ENCODE results near the gene MAMLD1.

MAMLD1 gene, protein sequence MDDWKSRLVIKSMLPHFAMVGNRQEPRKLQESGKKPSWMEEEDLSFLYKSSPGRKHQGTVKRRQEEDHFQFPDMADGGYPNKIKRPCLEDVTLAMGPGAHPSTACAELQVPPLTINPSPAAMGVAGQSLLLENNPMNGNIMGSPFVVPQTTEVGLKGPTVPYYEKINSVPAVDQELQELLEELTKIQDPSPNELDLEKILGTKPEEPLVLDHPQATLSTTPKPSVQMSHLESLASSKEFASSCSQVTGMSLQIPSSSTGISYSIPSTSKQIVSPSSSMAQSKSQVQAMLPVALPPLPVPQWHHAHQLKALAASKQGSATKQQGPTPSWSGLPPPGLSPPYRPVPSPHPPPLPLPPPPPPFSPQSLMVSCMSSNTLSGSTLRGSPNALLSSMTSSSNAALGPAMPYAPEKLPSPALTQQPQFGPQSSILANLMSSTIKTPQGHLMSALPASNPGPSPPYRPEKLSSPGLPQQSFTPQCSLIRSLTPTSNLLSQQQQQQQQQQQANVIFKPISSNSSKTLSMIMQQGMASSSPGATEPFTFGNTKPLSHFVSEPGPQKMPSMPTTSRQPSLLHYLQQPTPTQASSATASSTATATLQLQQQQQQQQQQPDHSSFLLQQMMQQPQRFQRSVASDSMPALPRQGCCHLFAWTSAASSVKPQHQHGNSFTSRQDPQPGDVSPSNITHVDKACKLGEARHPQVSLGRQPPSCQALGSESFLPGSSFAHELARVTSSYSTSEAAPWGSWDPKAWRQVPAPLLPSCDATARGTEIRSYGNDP

DNA sequence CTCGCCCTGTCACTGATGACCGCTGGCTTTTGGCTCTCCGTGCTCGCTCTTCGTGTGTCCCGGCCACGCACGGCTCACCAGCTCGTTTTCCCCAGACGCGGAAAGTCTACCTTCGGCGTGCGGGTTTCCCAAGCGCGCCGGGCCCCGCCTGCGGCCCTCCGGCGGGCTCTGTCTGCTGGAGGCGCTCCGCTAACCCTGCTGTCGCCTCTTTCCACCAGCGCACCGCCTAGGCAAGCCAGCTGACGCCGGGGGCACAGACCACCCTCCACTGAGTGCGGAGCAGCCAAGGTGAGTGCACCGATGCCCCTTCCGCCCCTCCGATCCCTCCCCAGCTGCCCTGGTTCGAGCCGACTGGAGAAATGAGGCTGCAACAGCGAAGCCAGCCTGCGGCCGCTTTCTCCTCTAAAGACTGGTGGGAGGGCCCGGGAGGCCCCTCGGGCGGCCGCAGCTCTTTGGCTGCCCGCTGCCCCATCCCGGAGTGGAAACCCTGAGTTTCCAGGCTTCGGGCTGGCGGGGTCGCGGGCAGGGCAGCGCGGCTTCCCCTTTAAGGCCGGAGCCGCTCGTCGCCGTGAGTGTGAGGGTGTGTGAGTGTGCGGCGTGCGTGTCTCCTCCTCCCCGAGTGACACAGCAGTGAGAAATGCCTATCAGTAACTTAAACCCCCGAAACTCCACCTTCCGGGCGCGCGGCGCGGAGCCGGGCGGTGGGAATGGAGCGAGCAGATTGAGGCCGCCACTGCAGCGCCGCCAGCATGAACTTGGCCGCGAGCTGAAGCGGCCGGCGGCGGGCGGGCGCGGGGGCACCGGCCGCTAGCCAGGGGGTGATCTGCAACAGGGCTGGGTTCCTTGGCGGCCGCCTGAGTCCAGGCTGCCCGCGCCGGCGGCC, at the start of gene MAMLD1:
Gene MAMLD1, plus strand, starts transcription at position 719 of the 883 bp plus-strand sequence. CDS start 82,200 bp downstream, outside the sequence.
- Histone ChIP-seq H3K4me1 (ENCODE audit: control insufficient read depth, insufficient read depth, low read length, unreplicated experiment) (peaks cover 7% of the 10 kb centered on the region), H3K36me3 (ENCODE audit: insufficient read depth, low read length) (no peaks in the 10 kb centered on the region), H3K27me3 (ENCODE audit: insufficient read depth, low read length) (peaks cover 3% of the 10 kb centered on the region; the same call in 1 of the 2 replicates), H3K27ac (ENCODE audit: low read depth, low read length) (peak within 1 kb of the TSS; percentile 56; the same call in 1 of the 2 replicates), H3K79me2 (ENCODE audit: control insufficient read depth, insufficient read depth, low read length, unreplicated experiment) (peaks cover 15% of the 10 kb centered on the region), H2AFZ (ENCODE audit: low read length, unreplicated experiment) (peak within 1 kb of the TSS; percentile 75), H3K4me3 (ENCODE audit: low read depth, low read length) (peak within 1 kb of the TSS; percentile 87)

DNA sequence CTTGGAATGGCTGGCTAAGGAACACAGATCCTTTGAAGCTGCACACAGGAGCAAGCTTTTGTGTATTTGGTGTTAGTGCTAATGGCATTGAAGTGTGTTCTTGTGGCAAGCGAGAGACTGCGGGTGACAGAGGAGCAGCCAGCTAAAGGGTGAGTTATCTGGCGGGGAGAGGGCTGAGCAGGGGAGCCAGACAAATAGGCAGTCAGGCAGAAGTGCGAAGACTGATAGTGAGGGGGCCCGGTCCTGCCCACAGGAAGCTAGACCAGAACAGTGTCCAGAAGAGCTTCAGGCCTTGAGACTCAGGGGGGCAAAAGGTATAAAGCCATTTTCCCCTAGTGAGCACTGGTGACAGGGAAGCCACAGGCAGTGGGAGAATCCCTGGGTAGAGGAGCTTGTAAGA, 49.6 kb upstream of the MAMLD1 start:
- Histone ChIP-seq H3K4me3 (ENCODE audit: low read depth, low read length) (no peak overlapping the region), H3K27me3 (ENCODE audit: insufficient read depth, low read length) (no peaks in the 10 kb centered on the region), H3K4me1 (ENCODE audit: control insufficient read depth, insufficient read depth, low read length, unreplicated experiment) (no peaks in the 10 kb centered on the region), H3K36me3 (ENCODE audit: insufficient read depth, low read length) (no peaks in the 10 kb centered on the region), H2AFZ (ENCODE audit: low read length, unreplicated experiment) (no peak overlapping the region), H3K27ac (ENCODE audit: low read depth, low read length) (no peak overlapping the region), H3K79me2 (ENCODE audit: control insufficient read depth, insufficient read depth, low read length, unreplicated experiment) (no peaks in the 10 kb centered on the region)

DNA sequence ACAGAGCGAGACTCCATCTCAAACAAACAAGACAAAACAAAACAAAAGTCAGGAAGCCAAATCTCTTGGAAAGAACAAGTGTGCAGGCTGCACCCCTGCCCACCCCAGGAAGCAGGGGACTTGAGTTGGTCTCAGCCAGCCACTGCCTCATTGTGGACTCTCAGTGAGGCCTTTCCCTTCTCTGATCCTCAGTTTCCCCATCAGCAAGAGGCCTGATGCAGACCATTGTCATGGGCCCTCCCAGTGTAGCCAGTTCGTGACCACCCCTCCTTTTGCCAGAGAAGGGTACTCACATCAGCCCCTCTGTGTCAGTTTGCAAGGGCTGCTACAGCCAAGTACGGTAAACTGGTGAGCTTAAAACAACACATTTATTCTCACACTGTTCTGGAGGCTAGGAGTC, 48.9 kb upstream of the MAMLD1 start:
- Histone ChIP-seq H2AFZ (ENCODE audit: low read length, unreplicated experiment) (no peak overlapping the region), H3K4me3 (ENCODE audit: low read depth, low read length) (no peak overlapping the region), H3K36me3 (ENCODE audit: insufficient read depth, low read length) (no peaks in the 10 kb centered on the region), H3K27ac (ENCODE audit: low read depth, low read length) (no peak overlapping the region), H3K4me1 (ENCODE audit: control insufficient read depth, insufficient read depth, low read length, unreplicated experiment) (no peaks in the 10 kb centered on the region), H3K79me2 (ENCODE audit: control insufficient read depth, insufficient read depth, low read length, unreplicated experiment) (no peaks in the 10 kb centered on the region), H3K27me3 (ENCODE audit: insufficient read depth, low read length) (no peaks in the 10 kb centered on the region)

DNA sequence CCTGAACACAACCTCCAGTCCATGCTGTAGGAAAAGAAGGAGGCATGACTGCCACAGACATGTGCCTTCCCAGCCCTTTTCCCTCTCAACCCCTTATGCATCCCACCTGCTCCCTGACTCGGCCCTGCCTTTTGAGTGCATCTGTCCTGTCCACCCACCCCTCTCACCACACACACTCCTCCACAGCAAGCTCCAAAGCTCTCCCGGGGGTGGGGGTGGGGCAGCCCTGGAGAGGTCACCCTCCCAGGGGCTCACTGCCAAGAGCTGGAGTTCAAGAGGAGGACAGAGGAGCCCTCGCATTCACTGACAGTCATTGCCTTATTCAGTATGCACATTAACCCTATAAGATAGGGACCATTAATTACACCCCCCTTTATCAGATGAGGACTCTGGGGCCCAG, 46.6 kb upstream of the MAMLD1 start:
- Histone ChIP-seq H2AFZ (ENCODE audit: low read length, unreplicated experiment) (no peak overlapping the region), H3K27me3 (ENCODE audit: insufficient read depth, low read length) (no peaks in the 10 kb centered on the region), H3K4me3 (ENCODE audit: low read depth, low read length) (no peak overlapping the region), H3K79me2 (ENCODE audit: control insufficient read depth, insufficient read depth, low read length, unreplicated experiment) (no peaks in the 10 kb centered on the region), H3K27ac (ENCODE audit: low read depth, low read length) (no peak overlapping the region), H3K36me3 (ENCODE audit: insufficient read depth, low read length) (no peaks in the 10 kb centered on the region), H3K4me1 (ENCODE audit: control insufficient read depth, insufficient read depth, low read length, unreplicated experiment) (no peaks in the 10 kb centered on the region)

DNA sequence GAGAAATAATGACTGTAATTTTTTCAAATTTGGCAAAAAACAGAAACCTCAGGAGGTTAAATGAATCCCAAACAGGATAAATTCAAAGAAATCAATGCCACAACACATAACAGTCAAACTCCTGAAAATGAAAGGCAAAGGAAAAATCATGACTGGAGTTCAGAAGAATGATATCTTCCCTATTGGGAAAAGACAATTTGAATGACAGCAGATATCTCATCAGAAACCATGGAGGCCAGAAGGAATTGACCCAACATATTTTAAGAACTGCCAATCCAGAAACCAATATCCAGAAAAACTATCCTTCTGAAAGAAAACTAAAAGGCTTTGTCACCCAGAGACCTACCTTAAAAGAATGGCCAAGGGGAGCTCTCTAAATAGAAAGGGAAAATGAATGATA, 40.1 kb upstream of the MAMLD1 start:
- Histone ChIP-seq H3K4me3 (ENCODE audit: low read depth, low read length) (no peak overlapping the region), H3K27ac (ENCODE audit: low read depth, low read length) (no peak overlapping the region), H2AFZ (ENCODE audit: low read length, unreplicated experiment) (no peak overlapping the region), H3K27me3 (ENCODE audit: insufficient read depth, low read length) (no peaks in the 10 kb centered on the region), H3K4me1 (ENCODE audit: control insufficient read depth, insufficient read depth, low read length, unreplicated experiment) (peaks cover 22% of the 10 kb centered on the region), H3K79me2 (ENCODE audit: control insufficient read depth, insufficient read depth, low read length, unreplicated experiment) (no peaks in the 10 kb centered on the region), H3K36me3 (ENCODE audit: insufficient read depth, low read length) (no peaks in the 10 kb centered on the region)

DNA sequence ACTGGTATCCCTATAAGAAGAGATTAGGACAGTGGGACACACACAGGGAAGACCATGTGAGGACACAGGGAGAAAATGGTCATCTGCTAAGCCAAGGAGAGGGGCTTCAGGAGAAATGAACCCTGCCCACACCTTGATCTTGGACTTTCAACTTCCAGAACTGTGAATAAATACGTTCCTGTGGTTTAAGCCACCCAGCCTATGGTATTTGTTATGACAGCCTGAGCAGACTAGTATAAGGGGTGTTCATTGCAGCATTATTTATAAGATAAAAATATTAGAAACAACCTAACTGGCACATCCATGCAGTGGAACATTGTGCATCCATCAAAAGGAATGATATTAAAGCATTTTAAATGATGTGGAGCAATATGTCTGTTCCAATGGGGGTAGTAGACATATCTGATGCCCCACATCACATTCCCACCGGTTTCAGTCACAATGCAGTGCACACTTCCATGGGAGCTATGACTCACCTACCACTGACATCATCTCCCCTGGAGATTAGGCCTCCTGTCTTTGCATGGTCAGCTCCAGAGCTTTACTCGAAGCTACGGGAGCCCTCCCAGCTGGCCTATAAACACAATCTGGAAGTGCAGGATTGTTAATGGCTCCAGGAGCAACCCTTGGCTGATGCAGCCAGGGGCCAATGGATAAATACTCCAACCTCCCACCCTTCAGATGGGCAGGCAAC, 38.9 kb upstream of the MAMLD1 start:
- Histone ChIP-seq H3K27ac (ENCODE audit: low read depth, low read length) (no peak overlapping the region; the same call in 1 of the 2 replicates), H3K4me3 (ENCODE audit: low read depth, low read length) (no peak overlapping the region), H2AFZ (ENCODE audit: low read length, unreplicated experiment) (no peak overlapping the region)

DNA sequence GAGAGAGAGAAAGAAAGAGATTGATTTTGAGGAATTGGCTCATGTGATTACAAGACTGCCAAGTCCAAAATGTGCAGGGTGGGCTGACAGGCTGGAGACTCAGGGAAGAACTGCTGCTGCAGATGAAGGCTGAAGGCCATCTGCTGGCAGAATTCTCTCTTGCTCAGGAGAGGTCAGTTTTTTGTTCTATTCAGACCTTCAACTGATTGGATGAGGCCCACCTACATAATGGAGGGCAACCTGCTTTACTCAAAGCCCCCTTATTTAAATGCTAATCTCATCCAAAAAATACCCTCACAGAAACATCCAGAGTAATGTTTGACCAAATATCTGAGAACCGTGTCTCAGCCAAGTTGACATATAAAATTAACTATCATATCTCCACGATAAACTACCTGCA, 38.2 kb upstream of the MAMLD1 start:
- H3K79me2 ChIP-seq (ENCODE audit: control insufficient read depth, insufficient read depth, low read length, unreplicated experiment): no peaks in the 10 kb centered on the region
- no peak overlapping the region for H2AFZ ChIP-seq (ENCODE audit: low read length, unreplicated experiment)
- H3K4me3 ChIP-seq (ENCODE audit: low read depth, low read length): no peak overlapping the region
- no peaks in the 10 kb centered on the region for H3K36me3 ChIP-seq (ENCODE audit: insufficient read depth, low read length)
- no peaks in the 10 kb centered on the region for H3K27me3 ChIP-seq (ENCODE audit: insufficient read depth, low read length)
- H3K27ac ChIP-seq (ENCODE audit: low read depth, low read length): no peak overlapping the region
- H3K4me1 ChIP-seq (ENCODE audit: control insufficient read depth, insufficient read depth, low read length, unreplicated experiment): peaks cover 22% of the 10 kb centered on the region

More for the DNA sequence above, 38.9 kb upstream of the MAMLD1 start:
- no peaks in the 10 kb centered on the region for H3K27me3 ChIP-seq (ENCODE audit: insufficient read depth, low read length)
- no peaks in the 10 kb centered on the region for H3K36me3 ChIP-seq (ENCODE audit: insufficient read depth, low read length)
- no peaks in the 10 kb centered on the region for H3K79me2 ChIP-seq (ENCODE audit: control insufficient read depth, insufficient read depth, low read length, unreplicated experiment)
- peaks cover 22% of the 10 kb centered on the region for H3K4me1 ChIP-seq (ENCODE audit: control insufficient read depth, insufficient read depth, low read length, unreplicated experiment)

DNA sequence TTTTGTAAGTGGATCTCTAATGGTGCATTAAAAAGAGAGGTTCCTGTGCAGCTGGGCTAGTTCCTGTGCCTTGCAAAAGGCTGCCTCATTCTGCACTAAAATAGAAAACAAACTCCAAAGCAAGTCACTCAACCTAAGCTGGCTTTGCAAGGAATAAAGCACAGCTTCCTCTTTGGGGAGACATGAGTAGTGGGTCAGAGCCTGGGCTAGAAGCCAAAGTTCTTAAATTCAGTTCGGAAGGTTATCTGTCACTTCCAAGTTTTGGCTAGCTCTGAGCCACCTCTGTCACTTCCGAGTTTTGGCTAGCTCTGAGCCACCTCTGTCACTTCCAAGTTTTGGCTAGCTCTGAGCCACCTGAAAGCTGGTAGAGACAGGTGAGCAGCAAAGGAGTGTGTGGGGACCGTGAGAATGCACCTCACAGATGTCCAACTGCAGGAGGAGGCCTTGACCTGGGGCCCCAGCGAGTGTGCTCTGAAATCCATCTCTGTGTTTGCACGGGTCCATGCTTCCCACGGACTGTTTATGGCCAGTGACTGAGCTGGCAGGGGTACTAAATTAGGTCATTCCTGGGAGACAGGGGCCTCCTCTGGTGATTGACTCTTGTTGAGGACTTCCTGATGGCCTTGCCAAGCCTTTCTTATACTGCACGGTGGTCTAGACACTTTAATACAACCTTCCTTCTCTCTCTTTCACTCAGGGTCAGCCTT, 36.4 kb upstream of the MAMLD1 start:
- Histone ChIP-seq H3K4me3 (ENCODE audit: low read depth, low read length) (no peak overlapping the region), H3K27me3 (ENCODE audit: insufficient read depth, low read length) (no peaks in the 10 kb centered on the region), H3K36me3 (ENCODE audit: insufficient read depth, low read length) (no peaks in the 10 kb centered on the region), H3K27ac (ENCODE audit: low read depth, low read length) (no peak overlapping the region), H3K4me1 (ENCODE audit: control insufficient read depth, insufficient read depth, low read length, unreplicated experiment) (peaks cover 22% of the 10 kb centered on the region), H2AFZ (ENCODE audit: low read length, unreplicated experiment) (no peak overlapping the region), H3K79me2 (ENCODE audit: control insufficient read depth, insufficient read depth, low read length, unreplicated experiment) (no peaks in the 10 kb centered on the region)

DNA sequence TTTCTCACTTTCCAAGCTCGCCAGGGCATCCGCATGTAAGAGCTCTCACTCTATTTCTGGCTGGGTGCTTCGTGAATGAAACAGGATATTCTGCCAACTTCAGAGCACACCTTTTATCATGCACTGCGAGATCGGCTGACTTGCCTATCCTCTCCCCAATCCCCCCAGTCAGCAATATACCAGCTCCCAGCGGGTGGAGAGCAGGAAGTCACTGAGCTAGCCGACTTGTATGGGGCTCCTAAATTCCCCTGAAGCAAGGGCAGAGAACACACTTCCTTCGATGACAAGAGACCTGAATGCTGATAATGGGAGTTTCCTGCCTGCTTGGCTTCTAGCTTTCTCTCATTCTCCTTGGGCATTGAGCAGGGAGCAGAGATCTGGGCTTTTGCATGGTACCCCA, 33.8 kb upstream of the MAMLD1 start:
- peaks cover 22% of the 10 kb centered on the region for H3K4me1 ChIP-seq (ENCODE audit: control insufficient read depth, insufficient read depth, low read length, unreplicated experiment)
- no peaks in the 10 kb centered on the region for H3K27me3 ChIP-seq (ENCODE audit: insufficient read depth, low read length)
- H3K36me3 ChIP-seq (ENCODE audit: insufficient read depth, low read length): no peaks in the 10 kb centered on the region
- H3K27ac ChIP-seq (ENCODE audit: low read depth, low read length): no peak overlapping the region
- no peak overlapping the region for H2AFZ ChIP-seq (ENCODE audit: low read length, unreplicated experiment)
- no peak overlapping the region for H3K4me3 ChIP-seq (ENCODE audit: low read depth, low read length)
- no peaks in the 10 kb centered on the region for H3K79me2 ChIP-seq (ENCODE audit: control insufficient read depth, insufficient read depth, low read length, unreplicated experiment)

Measured in ACC112 (cell line).